Epithelial cell of esophagus (primary cell): ENCODE results near the gene LRPAP1.
A peak's percentile ranks its signal among the peaks of the same experiment; 100 is the strongest.

ENCODE experiments used
- DNase-seq: peaks from one replicate; pipeline ENCODE4 v3.0.0; 2010; ENCODE audit warnings: low read depth
- H3K4me3 ChIP-seq: 2 replicates; pipeline ENCODE4 v1.5.1; 2011; ENCODE audit warnings: mild to moderate bottlenecking, low read length, control low read depth
- TF ChIP-seq, protein P1 (sequence below): IDR thresholded peaks from 2 replicates; pipeline ENCODE4 v1.5.1; 2011; ENCODE audit warnings: low read depth, mild to moderate bottlenecking, low read length, control low read depth, inconsistent platforms; ENCODE audit not compliant: insufficient read depth; ENCODE audit errors: missing control alignments

The LRPAP1 gene

DNA sequence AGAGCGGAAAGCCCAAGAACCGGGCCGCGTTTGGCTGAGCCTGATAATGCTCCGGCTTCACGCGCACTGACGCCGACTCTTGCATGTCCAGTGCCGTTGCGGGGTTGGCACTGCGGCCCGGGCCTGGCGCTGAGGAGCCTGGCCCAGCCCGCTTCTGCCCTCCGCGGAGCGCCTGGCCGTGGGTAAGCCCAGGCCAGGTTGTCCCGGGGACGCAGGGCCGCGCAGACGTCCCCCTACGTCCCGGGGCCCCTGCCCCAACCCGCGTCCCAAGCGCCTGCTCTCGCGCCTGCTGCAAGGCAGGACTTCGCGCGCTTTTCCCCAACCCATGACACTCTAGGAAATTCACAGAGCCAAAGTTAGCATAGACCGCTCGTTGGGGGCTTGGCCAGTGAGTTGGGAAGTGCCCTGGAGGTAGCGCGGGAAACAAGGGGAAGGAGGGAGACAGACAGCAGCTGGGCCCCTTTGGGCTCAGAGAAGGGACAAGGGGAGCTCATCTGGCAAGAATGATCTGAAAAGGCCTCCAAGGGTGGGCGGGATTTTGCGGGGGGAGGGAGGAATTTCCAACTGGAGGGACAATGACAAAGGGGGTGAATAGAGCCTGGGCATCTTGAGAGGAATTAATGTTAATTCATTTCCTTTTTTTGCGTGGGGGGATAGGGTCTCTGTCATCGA, 665 bp upstream of the LRPAP1 start:
- H3K4me3 ChIP-seq = peak overlapping the region; percentile 54
- no peak for DNase-seq
- TF ChIP-seq, protein P1, sequence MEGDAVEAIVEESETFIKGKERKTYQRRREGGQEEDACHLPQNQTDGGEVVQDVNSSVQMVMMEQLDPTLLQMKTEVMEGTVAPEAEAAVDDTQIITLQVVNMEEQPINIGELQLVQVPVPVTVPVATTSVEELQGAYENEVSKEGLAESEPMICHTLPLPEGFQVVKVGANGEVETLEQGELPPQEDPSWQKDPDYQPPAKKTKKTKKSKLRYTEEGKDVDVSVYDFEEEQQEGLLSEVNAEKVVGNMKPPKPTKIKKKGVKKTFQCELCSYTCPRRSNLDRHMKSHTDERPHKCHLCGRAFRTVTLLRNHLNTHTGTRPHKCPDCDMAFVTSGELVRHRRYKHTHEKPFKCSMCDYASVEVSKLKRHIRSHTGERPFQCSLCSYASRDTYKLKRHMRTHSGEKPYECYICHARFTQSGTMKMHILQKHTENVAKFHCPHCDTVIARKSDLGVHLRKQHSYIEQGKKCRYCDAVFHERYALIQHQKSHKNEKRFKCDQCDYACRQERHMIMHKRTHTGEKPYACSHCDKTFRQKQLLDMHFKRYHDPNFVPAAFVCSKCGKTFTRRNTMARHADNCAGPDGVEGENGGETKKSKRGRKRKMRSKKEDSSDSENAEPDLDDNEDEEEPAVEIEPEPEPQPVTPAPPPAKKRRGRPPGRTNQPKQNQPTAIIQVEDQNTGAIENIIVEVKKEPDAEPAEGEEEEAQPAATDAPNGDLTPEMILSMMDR = no peak

DNA sequence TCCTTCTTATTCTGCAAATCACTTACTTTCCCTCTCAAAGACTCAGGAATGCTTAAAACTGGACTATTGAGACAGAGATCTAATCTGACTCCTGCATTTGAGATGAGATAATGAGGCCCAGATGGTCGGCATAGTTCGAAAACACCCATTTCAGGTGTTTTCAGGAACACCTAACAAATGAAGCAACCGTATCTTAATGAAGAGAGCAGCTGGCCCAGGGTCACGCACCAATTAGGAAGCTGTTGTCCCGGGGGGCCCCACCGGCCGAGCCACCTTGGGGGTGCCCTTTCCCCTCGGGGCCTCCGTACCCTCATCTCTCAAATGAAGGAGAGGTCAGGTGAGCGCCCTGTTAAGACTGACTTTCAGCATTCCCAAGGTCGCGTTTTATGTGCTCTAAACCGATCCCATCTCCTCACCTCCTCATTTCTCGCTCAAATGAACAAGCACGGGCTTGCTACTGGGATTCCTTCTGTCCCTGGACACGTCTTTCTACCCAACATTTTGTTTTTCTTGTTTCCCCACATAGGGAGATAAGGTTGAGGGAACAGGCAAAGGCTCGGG, 824 bp downstream of the LRPAP1 start:
- H3K4me3 ChIP-seq = peak overlapping the region; percentile 63
- peak; percentile 60 for DNase-seq

DNA sequence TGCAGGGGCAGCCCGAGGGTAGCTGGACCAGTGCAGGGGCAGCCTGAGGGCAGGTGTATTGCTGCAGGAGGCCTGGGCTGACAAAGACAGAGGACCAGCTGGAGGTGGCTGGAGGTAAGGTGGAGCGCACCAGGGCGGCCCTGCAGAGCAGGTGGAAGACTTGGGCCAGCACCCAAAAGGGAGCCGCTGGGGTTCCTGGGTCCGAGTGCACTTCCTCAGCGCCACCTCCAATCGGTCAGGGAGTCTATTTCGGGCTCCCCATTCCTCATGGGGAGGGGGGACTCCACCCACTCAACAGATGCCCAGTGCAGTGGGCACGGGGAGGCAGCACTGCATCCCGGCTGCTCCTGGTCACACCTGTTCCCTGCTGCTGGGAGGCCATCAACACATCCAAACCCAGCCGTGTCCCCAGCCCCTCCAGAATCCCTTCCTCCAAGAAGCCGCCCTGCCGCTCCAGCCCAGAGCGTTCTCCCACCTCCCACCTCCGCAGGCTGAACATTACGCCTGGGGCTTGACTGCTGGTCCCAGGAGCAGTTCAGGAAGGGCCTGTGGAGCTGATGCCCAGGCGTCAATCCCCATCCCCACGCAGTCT, 1.5 kb downstream of the LRPAP1 start:
- peak overlapping the region; percentile 63 for H3K4me3 ChIP-seq
- DNase-seq = no peak

More for the DNA sequence above, 824 bp downstream of the LRPAP1 start:
- TF ChIP-seq, protein P1 = no peak

DNA sequence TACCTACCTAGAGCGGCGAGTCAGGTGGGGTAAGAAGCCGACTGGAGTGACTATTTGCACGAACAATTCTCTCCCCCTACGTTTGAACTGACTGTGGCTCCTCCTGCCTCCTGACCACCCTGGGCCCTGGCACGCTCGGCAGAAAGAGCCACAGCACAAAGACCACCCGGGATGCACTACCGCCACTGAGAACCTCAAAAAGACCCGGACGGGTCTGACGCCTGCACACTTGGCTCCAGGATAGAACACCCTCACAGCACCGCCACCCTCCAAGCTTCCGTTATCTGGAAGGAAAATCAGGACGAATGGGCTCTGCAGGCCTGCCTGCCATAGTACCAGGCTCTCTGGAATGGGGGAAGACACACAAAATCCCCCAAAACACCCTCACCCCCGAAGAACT, 2.2 kb downstream of the LRPAP1 start:
- TF ChIP-seq, protein P1 = no peak
- H3K4me3 ChIP-seq = peak overlapping the region; percentile 63
- no peak for DNase-seq

More for the DNA sequence above, 1.5 kb downstream of the LRPAP1 start:
- TF ChIP-seq, protein P1 = no peak

DNA sequence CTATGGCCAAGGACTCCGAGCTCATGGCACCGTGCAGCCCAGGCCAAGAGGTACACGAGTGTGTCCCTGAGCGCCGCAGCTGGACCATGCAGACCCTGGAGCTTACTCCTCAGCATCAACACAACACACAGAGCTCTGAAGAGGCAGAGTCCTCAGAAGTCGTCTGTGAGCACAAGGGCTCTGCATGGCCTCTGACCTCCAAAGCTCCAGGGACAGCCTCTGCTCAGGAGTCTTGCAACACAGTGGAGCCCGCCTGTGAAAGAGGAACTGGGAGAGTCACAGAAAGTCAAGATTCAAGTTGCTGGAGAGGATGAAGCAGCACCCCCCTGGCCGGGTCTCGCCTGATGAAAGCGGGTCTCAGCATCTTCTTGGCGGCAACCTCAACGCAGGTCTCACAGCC, 2.9 kb downstream of the LRPAP1 start:
- DNase-seq = no peak
- TF ChIP-seq, protein P1 = no peak
- H3K4me3 ChIP-seq = no peak overlapping the region

DNA sequence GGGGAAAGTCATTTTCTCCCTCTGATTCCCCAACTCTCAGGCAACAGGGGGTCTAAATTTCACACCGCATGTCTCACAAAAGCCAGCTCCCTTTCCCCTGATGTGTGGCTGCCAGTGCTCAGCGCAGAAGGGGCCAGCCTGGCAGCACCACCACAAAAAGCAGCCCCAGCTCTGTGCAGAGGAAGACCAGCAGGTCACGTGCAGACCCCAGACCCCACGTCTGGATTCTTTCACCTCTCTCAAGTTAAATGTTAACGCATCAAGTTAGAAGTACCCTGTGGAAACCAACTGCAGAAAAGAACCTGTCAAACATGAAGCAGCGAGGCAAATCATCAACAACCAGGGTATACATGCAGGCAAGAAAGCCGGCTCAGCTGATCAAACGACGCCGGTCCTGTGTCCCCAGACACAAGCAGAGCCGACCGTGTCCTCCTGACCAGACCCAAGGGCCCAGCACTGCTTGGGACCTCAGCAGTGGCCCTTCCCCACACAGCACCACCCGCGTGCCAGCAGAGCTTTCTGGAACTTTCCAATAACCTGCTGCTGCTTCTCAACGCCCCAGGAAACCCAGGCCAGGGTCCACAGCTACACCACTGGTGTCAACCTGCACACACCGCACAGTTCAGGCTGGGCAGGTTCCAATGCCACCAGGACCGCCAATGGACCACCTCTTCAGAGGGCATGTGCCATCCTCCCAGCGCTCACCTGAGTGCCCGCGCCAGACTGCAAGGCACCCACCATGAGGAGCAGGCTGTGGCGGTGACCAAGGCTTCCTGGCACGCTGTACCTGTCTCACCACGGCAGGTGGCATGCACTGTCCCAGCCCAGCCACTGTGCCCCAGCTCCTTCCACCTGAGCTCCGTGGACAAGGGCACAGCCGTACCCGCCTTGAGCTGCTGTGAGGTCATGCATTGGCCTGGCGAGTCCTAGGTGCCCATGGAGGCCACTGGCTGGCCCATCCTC, 4.0 kb downstream of the LRPAP1 start:
- TF ChIP-seq, protein P1 = no peak
- no peak overlapping the region for H3K4me3 ChIP-seq
- DNase-seq = no peak
